SU-DHL-6 (cell line): ENCODE results near the gene OXSR1.

Source experiments
- CTCF ChIP-seq: fragments of 200-600 bp; sonication (generic); IDR thresholded peaks from one replicate; pipeline ENCODE4 v1.5.1; 2017; ENCODE audit warnings: antibody characterized with exemption, mild to moderate bottlenecking, low read length, moderate library complexity; ENCODE audit not compliant: insufficient read depth, poor library complexity, severe bottlenecking
- EZH2phosphoT487 ChIP-seq: fragments of 200-600 bp; sonication (generic), shearing (Covaris generic); conservative IDR thresholded peaks from 2 replicates; pipeline ENCODE4 v1.6.1; 2018; ENCODE audit warnings: mild to moderate bottlenecking, antibody characterized with exemption, low read length, moderate library complexity, mixed read lengths

DNA sequence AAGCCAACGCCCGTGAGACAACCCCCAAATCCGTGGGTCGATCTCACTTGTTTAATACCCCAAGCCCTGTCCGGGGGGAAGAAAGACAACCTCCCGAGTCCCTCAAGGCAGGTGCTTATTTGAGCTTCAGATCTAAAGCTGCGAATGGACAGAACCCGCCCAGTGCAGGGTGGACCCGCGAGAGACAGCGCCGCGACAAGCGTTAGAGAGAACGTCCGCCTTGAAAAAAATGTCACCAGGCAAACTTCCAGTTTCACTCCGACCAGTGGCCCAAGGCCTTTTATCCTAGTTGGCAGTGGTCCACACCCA lies 740 bp upstream of the OXSR1 start:
- TF ChIP-seq CTCF (no peak), EZH2phosphoT487 (no peak)
